ENCODE data around the gene ANKRD13B.
A peak's percentile ranks its signal among the peaks of the same experiment; 100 is the strongest.

ANKRD13B gene

DNA sequence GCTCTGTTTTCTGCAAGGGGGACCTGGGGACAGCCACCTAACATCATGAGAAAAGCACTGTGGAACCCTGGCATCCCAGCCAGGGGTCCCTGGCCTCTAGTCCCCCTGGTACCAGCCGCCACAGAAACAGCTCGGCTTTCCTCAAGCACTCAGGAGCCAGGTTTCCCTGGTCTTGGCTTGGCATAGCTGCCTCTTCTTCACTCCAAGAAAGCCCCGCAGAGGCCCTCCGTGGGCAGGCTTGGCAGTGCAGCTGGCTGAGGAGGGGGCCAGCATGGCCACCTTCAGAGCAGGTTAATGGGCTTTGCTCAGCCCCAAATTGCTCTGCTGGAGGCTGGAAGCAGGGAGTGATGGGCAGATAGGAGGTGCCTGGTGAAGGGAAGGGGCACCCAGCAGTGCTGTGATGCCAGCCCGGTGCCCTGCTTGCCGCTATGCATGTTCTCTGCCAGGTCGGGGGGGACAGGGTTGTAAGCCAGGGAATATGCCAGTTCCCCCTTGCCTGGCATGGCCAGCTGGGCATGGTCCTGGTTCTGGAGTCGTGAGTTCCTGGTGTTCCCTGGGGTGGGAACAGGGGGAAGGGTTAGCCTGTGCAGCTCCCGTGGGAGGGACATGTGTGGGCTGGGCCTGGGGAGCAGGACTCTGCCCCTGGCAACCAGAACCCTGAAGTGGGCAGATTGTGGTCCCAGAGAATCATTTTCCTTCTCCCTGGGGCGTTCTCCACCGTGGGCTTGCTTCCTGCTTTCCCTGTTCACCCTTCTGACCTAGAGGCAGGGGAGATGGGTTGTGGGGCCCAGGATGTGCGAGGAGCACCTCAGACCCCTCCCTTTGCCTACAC, 3.2 kb downstream of the ANKRD13B start:
- DNase-seq = no peak

DNA sequence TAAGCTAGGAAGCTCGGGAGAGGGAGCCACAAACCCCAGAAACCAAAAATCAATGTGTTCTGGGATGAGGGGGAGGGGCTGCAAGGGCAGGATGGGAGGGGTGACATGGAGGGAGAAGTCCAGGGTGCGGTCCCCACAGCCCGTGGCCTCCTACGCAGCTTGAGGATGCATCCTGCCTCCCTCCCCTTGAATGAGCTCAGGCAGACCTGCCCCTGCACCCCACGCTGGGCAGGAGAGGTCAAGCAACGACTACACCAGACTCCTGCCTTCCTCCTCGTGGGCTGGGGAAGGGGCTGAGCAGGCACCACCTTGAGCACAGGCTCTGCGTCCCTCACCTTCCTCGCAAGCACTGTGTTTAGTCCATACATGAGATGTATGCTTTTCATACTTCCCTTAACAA, 3.9 kb downstream of the ANKRD13B start:
- no peak for DNase-seq

DNA sequence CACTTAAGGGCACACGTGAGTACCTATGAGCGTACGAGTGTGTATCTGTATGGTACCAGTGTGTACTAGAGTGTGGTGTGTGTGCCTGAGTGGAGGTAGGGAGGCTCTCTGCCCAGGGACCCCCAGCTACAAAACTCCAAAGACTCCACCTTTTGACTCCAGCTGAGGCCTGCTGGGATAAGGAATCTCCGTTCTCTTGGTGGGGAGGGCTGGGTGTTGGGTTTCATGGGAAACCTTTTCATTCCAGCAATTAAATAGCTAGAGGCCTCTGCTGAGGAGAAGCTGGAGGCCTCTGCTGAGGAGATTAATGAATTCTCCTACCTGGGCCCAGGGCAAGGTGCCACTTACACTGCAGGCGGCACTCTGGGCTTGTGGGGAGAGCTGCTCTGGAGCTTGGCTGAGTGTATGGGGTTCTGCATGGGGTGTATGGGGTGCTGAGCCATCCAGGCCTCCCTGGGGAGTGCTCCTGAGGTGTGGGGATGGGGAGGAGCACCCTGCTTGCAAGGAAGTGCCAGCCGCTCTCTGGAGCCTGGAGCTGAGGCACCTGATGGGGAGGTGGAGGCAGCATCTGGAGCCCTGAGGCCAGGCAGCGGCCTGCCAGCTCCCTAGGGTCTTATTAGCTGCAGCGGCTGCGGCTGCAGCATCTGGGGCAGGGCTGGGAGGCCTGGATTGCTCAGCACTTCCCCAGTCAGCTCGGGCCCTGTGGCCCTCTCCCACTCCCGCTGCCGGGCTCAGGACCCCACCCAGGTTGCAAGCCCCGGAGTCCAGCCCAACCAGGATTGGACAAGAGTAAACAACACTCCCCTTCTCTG, 4.6 kb downstream of the ANKRD13B start:
- DNase-seq = no peak

DNA sequence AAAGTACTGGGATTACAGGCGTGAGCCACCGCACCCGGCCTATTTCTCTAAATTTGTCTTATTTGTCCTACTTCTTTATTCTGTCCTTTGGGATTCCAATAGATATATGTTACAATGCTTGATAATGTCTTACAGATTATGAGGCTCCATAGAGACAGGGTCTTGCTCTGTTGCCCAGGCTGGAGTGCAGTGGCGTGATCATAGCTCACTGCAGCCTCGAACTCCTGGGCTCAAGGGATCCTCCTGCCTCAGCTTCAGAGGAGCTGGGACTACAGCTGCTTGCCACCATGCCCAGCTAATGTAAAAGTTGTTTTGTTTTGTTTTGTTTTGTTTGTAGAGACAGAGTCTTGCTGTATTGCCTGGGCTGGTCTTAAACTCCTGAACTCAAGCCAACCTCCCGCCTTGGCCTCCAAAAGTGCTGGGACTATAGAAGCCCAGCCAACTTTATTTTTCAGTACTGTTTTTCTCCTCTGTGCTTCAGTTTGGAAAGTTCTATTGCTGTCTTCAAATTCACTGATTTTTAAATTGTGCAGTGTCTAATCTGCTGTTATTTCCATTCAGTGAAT, 10.3 kb downstream of the ANKRD13B start:
- DNase-seq = no peak

DNA sequence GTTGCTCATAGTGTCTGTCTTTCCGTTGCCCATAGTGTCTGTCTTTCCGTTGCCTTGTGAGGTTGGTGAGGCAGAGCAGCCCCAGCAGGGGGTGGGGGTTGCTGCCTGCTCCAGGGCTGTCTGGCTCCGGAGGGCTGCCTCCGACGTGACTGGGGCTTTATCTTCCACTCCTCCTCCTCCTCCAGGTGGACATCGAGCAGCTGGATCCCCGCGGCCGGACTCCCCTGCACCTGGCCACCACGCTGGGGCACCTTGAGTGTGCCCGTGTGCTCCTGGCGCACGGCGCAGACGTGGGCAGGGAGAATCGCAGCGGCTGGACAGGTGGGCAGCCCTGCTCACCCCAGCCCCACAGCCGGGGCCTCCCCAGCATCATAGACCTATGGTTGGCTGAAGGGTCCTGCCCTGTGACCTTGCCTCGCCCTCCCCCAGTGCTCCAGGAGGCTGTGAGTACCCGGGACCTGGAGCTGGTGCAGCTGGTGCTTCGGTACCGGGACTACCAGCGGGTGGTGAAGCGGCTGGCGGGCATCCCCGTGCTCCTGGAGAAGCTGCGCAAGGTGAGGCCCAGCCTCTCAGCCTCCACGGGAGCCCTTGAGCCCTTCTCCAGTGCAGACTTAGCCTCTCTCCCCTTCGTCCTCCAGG, 14.7 kb downstream of the ANKRD13B start:
- no peak for DNase-seq

DNA sequence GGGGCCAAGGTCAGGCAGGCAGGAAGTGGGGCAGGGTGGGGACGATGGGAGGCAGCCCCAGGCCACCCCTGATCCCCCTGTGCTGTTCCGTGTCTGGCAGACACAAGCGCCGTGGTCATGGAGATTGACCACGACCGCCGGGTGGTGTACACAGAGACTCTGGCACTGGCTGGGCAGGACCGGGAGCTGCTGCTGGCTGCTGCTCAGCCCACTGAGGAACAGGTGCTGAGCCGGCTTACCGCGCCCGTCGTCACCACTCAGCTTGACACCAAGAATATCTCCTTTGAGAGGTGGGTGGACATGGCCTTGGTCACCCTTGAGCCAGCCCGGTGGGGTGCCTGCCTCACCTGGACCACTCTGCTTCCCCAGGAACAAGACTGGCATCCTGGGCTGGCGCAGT, 16.1 kb downstream of the ANKRD13B start:
- no peak for DNase-seq

DNA sequence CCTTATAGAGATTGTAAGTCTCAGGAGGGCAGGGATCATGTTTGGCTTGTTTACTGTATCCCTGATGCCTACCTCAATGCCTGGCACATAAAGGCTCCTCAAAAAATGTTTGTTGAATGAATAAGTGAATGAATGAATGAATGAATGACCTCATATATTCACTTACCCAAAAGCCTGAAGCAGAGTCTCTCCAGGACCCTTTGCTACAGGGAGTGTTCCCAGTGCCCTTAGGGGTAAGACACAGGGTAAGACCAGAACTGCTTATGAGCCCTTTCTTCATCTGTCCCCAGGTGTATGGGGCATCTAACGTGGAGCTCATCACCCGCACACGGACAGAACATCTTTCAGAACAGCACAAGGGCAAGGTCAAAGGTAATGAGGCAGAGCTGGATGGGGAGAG, 17.5 kb downstream of the ANKRD13B start:
- DNase-seq = no peak

DNA sequence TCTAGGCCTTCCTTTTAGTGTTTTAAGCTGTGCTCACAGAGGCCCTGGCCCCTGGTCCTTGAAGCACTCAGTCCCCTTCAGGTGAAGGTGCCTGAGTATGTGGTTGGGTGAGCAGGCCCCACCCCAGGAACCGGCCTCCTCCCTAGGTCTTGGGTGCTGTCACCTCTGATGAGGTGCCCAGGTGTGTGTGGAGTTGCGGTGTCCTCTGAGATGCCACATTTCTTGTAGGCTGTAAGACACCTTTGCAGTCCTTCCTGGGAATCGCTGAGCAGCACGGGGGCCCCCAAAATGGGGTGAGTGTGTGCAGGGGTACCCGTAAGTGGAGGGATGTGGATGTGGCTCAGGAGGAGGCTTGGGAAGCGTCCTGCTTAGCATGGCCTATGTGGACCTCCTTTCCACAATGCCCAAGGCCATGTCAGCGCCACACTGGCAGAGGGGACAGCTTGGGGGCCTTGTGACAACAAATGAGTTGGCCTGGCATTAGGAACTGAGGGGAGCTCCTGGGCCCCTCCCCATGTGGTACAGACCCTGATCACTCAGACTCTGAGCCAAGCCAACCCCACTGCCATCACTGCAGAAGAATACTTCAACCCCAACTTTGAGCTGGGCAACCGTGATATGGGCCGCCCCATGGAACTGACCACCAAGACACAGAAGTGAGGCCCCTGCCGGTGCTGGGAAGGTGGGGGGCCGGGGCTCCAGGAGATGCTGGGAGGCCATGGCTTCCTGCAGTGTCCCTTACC, 18.6 kb downstream of the ANKRD13B start:
- no peak for DNase-seq

DNA sequence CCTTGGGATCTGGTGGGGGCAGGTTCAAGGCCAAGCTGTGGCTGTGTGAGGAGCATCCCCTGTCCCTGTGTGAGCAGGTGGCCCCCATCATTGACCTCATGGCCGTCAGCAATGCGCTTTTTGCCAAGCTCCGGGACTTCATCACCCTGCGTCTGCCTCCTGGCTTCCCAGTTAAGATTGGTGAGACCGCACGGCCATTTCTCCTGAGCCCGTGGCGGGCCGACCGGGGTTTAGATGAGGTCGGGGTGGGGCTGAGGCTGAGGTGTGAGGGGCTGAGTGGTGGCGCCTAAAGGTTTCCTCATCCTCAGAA, 19.1 kb downstream of the ANKRD13B start:
- DNase-seq = no peak

DNA sequence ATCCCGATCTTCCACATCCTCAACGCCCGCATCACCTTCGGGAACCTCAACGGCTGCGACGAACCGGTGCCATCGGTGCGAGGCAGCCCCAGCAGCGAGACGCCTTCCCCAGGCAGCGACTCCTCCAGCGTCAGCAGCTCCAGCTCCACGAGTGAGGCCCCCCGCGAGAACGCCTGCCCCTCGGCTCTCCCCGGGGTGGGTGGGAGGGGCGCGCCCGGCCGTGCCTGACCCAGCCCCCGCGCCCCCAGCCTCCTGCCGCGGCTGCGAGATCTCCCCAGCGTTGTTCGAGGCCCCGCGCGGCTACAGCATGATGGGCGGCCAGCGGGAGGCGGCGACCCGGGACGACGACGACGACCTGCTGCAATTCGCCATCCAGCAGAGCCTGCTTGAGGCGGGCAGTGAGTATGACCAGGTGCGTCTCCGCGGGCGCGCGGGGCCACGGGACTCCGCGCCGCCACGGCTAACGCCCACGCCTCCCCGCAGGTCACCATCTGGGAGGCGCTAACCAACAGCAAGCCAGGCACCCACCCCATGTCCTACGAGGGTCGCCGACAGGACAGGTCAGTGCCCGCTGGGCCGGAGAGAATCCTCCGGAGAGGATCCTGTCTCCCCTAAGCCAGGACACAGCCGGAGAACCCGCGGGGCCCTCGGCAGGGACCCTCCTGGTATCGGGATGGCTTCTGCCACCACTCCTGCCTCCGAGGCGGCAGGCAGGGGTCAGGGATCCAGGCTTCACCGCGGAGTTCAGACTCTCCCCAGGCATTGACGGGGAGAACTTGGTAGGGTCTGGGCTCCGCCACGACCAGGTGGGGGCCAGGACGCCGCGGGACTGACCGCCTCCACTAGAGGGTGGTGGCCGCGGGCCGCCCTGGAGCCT, 19.7 kb downstream of the ANKRD13B start:
- DNase-seq = no peak

DNA sequence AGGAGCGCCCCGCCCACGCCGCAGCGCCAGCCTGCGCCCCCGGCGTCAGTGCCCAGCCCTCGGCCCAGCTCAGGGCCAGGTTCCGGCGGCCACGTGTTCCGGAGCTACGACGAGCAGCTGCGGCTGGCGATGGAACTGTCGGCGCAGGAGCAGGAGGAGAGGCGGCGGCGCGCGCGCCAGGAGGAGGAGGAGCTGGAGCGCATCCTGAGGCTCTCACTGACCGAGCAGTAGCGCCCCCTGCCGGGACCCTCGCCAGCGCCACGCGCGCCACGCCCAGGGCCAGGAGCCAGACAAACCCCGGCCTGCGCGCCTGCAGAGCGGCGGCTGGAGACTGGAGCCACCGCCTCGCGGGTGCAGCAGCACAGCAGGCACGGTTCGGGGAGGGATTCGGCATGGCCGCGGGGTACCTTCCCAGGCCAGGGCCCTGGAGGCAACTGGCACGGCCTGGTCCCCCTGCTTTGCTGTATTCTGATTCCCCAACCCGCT, 20.5 kb downstream of the ANKRD13B start:
- peak; percentile 89 for DNase-seq

DNA sequence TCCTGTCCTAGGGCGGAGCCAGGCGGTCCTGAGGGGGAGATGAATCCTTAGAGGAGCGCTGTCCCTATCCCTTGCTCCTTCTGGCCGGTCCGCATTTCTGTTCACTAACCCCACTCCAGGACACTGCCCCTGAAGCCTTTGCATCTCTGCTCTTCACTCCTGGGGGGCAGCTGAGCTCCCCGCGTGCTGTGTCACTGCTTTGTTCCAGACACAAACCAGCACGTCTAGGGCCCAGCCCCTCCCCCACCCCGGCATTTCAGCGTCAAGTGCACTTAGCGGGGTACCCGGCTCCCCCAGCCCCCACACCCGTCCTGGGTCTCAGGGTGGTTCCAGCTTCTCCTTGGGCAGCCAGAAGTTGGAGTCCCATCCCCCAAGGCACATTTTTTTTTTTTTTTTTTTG, 20.9 kb downstream of the ANKRD13B start:
- no peak for DNase-seq

DNA sequence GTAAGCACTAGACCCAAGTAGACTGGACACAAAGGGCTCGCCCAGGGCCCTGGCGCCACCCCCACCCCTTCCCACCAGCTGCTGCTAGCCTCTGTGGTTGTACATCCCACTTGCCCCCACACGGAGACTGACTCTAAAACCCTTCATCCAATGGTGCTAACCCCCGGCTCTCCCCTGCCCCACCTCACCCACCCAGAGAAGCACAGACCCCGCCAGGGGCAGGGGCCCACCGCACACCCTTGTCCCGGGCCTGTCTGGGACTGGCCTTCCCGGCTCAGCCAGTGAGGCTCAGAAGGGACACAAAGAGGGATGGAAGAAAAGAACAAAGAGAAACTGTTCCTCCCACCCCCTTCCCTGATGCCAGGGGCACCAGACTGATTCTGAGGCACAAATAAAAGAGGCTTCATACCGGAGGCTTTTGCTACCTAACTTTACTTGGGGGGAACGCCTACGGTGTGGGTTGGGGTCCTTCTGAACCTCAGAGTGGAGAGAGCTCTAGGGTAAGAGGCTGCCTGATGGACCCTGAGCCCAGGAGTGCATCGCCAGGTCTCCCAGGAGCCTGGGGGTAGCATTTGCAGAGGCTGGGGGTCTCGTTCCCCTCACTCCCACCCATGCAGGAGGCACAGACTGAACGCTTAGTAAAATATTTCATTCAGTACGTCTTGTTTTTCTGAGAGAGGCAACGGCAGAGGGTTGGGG, 21.6 kb downstream of the ANKRD13B start:
- no peak for DNase-seq

DNA sequence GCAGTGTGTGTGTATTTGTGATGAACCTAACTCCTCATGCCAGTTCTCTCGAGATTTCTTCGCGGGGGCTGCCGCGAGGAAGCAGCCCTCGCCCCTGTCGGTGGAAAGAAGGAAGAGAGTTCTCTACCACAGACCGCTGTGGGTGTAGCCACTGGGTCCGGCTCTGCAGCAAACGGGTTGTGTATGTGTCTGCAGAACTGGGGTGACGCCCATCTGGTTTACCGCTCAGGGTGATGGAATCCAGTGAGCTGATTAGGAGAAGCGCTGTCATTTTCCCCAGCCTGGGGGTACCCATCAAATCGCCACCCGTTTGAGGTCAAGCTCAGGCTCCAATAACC, 22.1 kb downstream of the ANKRD13B start:
- no peak for DNase-seq

DNA sequence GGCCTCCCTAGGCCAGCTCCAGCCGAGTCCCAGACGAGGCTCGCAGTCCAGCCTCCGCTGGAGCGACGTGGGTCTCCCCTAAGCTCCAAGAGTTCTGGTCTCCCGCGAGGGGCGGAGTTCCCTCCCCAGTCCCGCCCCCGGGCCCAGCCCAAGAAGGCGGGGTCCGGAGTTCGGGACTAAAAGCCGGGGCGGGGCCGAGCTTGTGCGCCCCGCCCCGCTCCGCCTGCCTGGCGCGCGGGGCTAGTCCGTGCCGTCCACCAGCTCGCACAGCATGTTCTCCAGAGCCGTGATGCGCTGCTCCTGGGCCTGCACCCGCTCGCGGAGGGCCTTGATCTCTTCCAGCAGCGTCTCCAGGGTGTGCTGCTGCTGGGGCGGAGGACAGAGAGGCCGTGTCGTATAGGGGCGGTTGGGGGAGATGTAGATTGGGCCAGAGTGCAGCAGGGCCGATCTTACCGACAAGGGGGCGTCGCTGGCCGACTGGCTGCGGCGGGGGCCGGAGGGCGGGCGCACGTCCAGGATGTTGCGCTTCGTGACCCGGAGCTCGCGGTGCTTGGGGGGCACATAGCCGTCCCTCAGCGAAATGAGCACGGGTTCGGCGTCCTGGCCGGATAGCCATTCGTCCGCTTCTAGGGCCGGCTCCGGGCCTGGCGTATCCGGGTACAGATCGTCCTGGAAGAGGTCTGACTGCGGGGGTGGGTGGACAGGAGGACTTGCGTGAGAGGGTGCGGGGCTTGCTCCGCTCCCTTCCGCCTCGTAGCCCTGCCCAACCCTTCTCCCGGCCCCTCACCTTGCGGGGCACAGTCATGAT, 22.8 kb downstream of the ANKRD13B start:
- DNase-seq = peak; percentile 82

DNA sequence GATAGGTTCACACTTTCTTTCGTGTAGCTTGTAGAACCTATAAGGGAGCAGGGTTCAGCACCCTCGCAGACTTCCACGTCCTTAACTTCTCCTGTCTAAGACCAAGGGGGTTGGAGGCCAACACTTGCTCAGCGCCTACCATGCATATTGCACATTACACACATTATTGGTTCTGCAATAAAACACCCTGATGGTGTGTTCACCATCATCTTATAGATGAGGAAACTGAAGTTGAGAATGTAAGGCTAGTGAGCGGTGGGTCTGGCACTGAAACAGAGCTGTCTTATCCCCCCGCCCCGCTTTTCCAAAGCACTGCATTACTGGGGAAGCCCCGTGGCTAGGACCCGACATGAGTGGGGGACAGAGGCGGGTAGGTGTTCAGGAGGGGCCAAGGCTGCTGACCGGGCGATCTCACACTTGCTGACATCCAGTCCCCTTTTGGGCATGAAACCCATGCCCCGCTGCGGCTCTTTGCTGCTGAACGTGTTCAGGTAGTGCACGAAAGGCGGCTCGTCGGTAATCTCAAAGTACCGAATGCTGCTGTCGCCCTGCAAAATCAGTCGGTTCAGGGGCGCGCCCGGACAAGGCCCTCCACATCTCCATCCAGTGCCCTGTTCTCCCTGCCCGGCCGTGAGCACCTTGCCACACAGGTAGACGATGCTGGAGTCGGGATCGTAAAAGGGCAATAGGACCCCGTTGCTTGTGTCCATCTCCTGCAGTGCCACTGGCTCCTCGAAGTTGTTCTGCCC, 23.5 kb downstream of the ANKRD13B start:
- DNase-seq = no peak

DNA sequence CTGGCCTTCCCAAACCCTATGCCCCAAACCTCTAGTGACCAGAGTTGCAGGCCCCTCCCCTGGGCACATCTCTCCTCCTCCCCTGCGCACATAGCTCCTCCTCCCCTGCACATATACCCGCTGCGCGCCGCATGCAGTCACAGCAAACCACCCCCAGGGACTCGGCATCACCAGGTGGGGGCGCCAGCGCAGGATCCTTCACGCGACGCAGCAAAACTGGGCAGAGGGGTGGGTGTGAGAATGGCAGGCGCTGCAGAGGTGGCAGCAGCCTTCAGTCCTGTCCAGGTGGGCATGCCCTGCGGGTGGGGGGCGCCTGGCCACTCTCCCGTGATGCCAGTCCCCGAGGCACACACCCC, 24.2 kb downstream of the ANKRD13B start:
- DNase-seq = peak; percentile 81

DNA sequence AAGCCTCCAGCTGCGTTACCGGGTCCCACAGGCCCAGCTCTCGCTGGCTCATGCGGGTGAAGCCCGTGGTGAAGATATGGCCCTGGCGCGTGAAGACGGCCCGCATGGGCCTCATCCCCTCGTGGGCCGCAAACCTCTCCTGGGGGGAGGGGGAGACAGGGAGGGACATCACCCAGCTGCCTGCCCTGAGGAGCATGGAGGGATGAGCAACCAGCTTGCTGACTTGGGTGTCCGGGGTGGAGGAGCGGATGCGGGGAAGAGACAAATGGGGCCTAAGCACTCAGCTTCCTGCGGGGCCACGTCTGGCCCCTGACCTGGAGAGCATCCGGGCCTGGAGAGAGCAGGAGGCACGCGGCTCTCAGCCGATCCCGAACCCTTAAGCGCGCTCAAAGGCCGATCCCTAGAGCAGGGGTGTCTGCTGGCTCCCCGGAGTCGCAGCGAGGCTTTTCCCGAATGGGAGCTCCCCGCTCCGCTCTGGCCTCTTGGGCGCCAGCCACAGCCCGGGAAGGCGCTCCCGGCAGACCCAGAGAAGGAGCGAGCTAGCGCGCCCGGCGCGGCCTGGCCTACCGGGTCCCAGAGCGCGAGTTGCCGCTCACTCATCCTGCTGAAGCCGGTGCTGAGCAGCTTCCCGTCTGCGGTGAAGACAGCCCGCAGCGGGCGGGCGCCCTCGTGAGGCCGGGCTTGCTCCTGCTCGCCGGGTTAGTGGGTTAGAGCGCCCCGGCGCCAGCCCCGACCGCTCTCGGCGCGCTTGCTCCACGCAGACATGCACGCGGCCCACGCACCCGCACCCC, 24.7 kb downstream of the ANKRD13B start:
- DNase-seq = peak; percentile 72

All from effector CD8-positive, alpha-beta T cell (primary cell).